OCI-M2 (cell line): ENCODE measurements around the gene DAD1.

Source experiments
- DNase-seq: peaks from one replicate; lab custom pipeline; 2025; ENCODE audit not compliant: unreplicated experiment; lab: John Stamatoyannopoulos, UW

DAD1 gene

GRCh38 chr14:22521449-22522239 is 67.4 kb downstream of the DAD1 start:
- DNase-seq, result no peak

GRCh38 chr14:22520796-22521195 is 68.2 kb downstream of the DAD1 start:
- DNase-seq, result no peak

- DNase-seq, result no peak
Observed at GRCh38 chr14:22519877-22520685, 68.9 kb downstream of the DAD1 start.

- DNase-seq, result no peak
Observed at GRCh38 chr14:22518073-22518472, 71.0 kb downstream of the DAD1 start.

GRCh38 chr14:22517117-22517720 is 71.8 kb downstream of the DAD1 start:
- no peak for DNase-seq

GRCh38 chr14:22515929-22516328 is 73.1 kb downstream of the DAD1 start:
- DNase-seq, result no peak
